ENCODE measurements around the gene SEMA5B.

SEMA5B gene

DNA sequence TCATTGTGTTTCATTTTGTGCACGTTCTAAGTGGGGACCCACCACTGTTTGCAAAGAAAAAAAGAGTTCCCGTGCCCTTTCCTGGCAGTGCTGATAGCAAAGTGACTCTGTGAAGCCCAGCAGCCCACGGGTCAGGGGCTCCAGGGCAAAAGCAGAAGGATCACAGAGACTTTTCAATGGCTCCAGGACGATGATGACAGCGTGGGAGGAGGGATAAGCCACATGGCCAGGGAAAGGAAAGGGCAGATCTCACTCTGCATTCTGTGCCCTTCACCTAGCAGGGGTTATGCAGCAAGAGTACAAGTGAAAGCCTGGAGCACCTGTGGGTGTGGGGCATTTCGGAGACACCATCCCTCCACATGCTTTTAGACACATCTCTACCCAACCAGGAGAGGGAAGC, 35.4 kb downstream of the SEMA5B start:
- DNase-seq, result no peak

DNA sequence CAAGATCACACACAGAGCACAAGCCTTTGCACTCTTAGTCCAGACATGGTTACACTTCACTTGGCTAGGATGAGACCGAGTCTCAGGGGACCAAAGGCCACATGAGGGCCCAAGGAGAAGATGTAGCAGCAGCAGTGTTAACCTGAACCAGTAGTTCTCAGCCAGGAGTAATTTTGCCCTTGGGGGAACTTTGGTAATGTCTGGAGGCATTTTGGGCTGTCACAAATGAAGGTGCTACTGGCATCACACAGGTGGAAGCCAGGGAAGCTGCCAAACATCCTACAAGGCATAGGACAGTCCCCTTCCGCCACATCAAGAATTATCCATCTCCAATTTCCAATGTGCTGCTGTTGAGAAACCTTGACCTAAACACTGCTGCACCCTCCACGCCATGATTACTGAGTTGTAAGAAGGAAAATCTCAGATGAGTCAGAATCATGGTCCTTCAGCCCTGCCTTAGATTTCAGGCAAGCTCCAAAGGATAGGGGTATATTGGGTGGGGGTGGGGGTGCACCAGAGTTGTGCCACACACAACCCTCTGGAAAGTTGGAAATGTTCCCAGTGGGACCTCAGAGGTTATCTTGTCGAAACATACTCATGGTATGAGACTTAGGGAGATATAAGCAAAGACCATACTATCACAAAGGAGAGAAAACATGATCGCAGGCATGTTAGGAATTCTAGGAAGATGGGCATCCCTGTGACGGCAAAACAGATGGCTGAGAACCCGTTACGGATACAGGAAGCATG, 36.2 kb downstream of the SEMA5B start:
- DNase-seq, result no peak

DNA sequence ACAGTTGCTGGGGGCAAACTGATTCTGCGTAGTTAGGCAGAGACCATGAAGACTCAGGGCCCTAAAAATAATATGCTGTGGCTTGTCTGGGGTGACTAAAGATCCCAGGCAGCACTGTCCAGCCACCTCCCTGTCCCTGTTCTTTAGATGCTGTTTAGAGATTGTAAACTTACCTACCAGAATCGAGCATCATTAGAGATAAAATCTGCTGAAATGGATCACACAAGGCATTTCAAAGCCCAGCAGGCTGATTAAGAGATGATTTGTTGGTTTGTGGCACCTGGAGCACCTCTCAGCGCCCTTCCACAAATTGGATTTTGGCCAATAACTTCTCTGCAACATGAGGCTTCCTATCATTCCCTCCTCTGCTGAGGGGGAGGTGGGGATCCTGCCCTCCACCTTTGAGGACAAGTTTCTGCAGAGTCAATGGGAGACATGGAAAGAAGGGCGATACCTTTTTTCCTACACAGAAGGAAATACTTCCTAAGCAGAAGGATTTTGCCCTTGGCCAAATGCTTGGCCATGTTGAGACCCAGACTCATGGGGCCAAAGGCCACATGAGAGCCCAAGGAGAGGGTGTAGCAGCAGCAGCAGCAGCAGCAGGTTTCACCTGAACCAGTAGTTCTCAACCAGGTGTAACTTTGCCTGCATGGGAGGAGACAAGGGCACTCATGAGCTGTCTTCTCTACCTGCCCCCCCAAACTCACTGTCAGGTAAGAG, 37.5 kb downstream of the SEMA5B start:
- no peak for DNase-seq

DNA sequence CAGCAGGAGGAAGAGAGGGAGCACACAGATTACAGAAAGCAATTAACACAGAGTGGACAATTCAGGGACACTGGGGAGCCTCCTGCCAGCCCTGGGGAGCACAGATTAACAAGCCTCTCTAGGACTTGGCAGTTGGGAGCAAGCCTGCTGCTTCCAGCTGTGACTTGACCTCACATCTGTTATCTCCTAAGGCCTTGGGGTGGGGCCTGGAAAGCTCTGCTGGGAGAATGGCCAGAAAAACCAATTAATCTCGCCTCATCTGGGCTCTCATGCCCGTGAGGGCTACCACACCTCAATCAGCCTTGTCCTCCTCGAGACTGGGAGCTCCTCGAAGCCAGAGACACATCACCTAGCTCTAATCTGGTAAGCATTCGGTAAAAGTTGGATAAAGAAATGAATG, 39.1 kb downstream of the SEMA5B start:
- DNase-seq, result no peak

DNA sequence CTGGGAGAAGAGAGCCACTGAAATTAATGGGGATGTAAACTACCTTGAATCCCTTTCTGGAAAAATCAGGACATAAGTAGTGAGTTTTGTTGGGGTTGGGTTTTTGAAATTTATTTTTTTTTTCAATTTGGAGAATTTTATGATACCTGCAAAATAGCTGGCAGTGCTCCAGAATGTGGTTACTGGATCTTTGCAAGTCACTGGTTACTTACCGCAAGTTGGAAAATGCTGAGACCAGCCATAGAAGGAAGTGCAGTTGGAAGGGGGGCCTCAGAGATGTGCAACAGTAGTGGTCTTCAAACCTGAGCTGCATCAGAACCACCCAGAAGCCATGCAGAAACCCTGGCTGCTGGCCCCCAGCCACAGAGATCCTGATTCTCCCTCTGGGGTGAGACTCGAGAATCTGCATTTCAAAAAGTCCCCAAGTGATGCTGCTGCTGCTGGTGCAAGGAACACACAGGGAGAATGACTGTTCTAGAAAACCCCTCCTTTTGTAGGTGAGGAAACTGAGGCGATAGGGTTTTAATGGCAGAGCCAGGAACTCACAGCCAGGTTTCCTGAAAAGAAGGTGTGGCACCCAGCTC, 39.7 kb downstream of the SEMA5B start:
- DNase-seq, result no peak

DNA sequence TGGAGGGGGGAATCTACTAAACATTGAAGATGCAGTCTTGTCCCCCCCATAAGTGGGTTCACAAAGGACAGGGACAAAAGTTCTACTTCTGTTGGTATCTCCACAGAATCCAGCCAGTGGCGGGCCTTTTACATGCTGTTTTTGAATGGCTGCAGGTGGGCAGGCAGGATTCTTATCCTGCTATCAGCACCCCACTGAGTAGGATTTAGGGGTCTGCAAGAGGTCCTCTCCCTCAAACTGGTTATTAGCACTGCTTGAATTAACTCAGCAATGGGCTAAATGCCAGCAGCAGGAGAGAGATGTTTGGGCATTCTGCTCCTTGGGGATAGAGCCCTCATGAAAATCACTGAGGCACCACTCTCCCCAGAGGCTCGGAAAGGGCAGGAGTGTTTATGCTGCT, 40.3 kb downstream of the SEMA5B start:
- DNase-seq, result no peak

DNA sequence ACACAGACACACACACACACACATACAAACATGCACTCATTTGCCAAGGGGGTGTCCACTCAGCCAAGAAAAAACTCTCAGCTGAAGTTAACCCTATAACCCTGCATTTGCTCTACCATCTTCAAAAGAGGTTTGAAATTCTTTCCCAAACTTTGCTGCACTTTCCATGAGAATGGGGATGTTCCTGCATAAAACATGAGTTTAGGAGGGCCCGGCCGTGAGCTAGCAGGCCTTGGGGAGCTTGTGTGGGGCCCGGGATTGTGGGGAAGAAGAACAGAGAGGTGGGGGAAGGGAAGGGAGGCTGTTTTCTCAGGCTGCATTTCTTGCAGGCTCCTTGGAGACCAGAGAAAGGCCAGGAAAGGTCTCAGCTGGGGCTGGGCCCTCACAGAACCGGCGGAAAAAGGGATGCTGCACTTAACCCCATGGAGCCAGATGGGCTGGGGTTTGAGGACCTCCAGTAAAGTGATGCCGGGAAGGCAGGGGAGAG, 40.8 kb downstream of the SEMA5B start:
- no peak for DNase-seq

DNA sequence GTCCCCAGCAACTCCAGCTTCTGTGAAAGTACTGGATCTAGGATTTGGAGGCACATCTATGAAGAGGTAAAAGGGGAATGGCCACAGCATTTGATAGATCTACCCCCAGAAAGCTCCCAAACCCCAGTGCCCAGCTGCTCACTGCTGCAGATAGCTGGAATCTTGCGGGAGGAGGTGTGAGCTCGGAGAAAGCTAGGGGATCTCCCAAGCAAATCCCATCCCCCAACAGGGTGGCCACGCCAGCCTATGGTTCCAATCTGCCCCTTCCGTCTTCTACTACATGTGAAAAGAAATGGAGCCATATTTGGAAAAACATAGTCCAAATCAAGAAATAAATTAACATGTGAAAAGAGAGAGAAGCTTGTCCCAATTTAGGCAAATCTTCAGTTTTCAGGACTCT, 42.0 kb downstream of the SEMA5B start:
- DNase-seq, result no peak

DNA sequence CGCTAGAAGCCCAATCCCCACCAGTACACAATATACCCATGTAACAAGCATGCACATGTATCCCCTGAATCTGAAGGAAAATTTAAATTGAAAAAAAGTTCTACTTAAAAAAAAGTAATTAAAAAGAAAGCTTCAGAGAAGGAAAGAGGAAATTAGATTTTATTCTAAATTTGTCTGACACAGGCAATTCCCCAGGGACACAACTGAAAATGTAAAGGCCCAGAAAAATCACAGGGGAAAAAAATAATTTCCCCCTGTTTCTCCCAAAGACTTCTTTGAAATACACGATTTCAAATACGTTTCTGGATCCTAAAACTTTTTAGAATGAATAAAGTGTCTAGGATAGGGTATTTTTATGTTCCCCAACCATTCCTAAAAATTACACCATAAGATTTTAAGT, 42.9 kb downstream of the SEMA5B start:
- DNase-seq, result no peak

DNA sequence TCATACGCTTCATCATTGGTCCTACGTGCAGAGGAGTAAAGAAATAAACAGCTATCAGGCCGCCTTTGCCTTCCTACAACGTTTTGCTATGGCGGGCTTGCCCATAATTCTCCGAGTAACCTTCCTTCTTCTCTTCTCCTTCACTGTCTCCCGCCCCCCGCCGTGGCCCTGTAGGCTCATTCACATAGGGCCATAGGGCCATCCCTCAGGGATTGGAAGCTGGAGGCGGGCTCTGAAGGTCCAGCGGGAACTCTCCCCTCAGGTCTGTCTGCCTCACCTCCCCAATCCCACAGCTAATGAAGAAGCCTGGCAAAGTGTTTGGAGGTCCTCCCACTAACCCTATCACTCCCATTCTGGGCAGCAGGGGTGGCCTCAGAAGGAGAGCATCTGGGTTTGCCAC, 43.6 kb downstream of the SEMA5B start:
- DNase-seq, result no peak

DNA sequence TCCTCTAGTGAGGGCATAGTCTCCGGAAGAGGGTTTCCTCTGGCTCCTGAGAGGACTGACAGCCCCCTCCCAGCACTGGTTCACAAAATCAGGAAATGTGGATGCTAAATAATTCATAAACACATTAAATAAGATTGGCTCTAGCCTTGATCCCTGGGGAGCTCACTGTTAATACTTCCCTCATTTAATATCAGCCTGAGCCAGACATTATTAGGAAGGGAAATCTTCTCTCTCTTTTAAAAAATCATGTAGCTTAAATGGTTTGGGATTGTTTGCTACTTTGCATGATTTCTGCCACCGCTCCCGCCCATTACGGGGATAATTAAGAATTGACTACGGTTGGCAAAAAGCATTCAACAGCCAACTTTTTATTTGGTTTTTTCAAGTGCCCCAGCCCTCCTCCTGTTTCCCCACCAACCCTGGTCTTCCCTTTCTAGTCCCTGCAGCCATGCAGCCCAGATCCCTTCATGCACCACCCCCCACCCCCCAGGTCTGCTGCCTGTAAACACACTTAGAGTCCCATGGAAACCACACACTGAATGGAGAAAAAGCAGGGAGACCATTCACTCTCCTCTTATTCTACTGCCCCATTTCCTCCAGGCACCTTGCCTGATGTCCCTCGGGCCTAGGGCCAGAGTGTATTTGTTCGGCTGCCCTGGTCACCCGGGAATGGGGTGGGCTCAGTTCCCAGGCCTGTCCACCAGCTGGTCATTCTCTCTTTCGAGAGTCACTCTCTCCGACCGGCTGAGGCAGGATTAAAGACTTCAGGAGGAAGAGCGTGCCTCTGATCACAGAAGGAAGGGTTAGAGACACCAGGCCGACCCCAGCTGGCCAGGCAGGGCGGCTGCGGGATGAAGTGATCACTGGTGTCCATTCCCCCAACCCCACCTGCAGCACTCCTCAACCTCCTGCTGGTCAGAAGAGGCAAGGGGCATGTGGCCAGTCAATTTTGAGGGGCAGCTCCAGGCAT, 45.1 kb downstream of the SEMA5B start:
- DNase-seq, result no peak

DNA sequence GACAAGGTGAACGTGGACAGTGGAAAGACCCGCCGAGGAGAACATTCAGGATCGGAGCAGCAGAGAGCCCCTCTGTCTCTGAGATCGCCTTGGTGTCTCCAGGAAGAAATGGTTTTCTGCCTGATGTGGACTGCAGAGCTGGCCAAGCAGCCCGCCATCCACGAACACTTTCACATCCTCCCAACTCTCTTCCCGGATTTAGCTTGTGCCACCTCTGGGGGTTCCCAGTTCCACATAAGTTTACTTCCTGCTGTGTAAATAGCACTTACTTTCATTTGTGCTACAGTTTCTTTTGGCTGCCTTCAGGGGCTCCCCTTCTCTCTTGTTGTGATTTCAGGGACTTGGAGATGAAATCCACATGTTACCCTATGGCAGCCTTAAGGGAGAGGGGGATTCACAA, 48.4 kb downstream of the SEMA5B start:
- no peak for DNase-seq

DNA sequence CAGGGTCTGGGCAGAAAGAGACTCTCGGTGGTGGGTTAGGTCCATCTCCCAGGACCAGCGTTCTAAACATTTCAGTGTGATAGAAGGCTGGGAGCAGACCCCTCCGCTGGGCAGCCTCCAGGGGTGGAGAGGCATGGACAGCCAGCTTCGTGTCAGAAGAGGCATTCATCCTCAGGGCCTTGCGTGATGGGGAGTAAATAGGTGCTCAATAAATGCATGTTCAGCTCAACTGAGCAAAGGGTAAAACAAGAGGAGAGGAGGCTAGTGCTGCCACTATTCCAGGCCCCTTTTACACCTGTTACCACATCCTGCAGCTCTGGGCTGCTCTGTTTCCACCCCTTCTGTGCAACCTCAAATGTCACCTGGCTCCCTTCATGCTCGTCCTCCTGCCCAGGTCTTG, 49.0 kb downstream of the SEMA5B start:
- no peak for DNase-seq

DNA sequence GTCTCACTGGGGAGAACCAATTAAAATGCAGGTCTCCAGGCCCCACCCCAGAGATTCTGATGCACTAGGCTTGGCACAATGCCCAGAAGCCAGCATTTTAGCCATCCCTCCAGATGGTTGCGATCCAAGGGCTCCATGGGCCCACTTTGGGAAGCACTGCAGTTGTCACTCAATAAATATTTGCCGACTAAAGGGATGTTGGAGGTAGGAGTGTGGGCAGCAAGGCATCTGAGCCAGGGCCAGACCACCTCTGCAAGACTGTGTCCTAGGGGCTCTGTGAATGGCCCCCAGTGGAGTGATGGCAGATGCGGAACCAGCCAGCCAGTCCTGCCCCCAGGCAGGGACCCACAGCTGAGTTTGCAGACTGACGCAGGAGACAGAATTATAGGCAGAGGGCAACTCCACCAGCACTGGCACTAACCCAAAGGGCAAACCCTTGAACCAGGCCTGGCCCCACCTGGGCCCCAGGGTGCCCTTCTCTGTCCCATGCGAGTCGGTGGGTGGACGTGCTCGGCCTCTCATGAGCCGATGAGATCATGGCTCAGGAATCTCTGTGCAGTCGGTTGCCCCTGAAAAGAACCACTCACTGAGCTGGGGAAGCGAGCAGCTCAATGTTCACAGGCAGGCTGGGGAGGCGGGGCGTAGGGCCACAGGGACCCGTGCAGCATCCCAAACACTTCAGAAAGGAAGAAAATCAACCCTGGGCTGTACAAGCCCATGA, 49.7 kb downstream of the SEMA5B start:
- no peak for DNase-seq

DNA sequence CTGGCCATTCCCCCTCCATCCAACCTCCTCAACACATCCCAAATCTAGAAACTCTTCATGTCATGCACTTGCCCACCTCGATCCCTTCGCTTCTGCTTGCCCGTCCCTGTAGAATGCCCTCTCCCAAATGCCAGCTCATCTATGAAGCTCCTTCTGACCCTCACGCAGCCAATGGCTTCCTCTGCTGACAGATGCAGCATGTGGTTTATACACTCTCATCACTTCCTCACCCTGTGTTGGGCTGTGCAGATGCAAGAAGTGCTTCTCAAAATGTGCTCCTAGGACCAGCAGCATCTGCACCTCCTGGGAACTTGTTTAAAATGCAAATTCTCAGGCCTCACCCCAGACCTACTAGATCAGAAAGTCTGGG, 51.7 kb downstream of the SEMA5B start:
- DNase-seq, result no peak

DNA sequence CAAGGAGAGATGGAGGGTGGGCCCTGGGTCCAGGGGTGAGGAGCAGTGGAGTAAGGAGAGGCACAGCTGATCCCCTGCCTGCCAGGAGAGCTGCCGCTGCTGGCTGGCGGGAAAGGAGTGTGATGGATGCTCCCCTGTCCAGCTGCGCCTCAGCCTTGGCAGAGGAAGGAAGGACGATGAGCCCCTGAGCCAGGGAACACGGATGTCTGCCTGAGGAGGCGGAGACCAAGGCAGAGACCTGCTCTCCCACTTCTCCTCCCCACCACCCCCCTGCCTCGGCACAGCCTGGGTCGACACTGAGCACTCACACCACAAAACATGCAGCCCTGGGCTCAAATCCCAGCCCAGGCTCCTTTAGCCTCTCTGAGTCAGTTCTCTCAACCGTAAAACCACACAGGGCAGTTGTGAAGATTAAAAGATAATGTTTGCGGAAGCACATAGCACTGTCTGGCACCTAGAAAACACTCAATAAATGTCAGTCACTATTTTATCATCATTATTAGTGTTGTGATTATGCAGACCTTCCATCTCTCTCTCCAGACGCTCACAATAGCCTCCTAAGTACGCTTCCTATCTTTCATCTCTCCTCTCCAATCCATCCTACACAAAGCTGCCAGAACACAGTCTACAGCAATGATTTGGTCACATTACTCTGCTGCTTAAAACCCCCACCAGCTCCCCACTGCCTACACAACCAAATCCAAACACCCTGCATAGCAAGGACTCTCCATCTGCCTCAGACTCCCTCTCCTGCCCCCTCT, 52.2 kb downstream of the SEMA5B start:
- no peak for DNase-seq

DNA sequence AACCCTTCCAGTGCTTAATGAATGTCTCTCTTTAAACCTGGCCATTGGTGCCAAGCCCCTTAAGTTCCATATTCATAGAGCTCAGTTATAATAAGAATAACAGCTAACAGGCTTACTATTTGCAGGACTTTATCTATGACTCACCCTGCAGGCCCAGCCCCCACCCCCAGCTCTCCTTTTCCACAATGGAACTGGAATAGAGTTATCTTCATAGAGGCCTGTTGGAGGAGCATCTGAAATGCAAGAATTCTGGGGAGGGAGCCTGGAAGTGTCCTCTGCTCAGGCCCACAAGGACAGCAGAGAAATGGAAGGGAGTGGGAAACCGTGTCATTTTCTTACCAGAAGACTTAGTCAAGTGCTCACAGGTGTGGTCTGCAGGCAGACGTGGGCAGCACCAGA, 52.8 kb downstream of the SEMA5B start:
- DNase-seq, result no peak

DNA sequence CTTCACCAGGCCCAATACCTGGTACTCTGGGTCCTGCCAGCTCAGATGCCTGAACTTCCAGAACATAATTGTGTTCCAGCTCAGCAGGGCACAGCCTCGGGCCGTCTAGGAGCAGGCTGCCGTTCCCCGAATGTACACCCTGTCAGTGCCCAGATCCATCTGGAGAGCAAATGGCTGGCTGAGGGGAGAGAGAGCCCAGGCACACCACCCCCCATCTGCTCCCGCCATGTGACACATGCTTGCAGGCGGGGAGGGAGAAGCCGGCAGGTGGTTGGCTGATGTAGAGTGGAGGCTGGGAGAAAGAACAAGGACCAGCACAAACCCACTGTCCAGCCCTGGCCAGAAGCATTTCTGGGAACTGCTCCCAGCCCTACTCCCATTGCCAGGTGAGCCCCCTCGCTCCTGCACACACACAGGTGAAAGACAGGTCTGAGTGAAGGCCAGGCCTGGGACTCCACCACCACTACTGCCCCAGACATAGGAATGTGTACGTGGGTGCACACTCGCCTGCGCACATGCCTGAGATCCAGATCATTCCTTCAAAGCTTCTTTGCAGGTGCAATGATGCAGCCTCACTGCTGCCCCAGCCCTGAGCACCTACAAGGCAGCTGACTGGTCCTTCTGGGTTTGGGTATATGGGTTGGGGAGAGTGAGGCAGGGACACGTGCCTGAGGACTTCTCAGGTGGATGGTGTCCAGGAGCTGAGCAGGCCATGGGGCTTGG, 53.5 kb downstream of the SEMA5B start:
- DNase-seq, result no peak

DNA sequence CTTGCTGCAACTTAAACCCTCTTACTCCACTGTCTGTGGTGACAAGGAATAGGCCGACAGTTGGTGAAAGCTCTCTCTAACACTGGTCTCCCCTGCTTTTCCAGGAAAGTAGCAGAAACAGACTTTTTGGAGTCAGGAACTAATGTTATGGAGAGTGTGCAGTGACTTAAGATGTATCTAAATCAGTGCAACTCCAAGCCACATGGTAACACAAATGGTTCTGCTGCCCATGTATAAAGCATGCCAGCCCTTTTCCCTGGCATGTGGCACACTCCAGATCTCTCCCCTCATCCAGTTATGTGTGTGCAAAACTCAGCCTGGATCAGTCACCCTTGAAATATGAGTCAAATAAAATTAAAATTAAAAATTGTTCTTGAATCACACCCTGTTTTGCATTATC, 55.4 kb downstream of the SEMA5B start:
- DNase-seq, result no peak

DNA sequence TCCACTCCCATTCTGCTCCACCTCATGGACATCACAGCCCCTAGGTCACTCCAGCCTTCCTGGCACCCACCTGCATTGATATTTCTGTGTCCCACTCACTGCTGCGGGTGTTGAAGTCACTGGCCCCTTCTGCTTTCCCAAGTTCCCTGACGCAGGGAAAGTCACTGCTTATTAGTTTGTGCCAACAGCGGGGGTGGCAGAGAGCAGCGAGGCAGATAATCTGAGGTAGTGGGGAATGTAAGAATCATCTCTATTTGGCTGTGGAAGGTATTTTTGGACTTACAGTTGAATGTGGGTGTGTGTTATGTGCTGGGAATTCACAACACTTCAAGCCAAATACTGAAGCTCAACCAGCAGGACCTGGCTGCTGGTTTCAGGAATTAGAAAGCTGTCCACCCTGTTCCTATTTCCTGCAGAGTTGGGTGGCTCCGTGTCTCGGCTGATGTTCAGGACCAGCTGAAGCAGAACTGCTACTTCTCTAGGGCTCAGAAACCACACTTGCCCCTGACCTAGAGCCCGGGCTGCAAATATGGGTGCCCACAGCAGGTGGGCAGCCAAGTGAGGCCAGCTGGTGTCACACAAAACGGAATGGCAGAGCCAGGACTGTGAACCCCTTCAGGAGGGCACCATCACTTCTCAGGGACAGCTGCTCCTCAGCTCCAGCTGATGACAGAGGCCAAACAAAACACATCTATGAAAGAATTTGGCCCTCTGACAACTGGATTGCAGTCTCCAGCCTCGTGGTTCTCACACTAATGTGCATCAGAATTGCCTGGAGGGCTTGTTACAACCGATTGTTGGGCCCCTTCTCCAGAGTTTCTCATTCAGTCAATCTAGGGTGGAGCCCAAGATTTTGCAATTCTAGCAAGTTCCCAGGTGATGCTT, 57.7 kb downstream of the SEMA5B start:
- DNase-seq, result no peak

Measured in stimulated activated CD4-positive, alpha-beta T cell treated with anti-CD3 and anti-CD28 coated beads, Interleukin-12 subunit alpha, Interleukin-12 subunit beta, amount 100 ng/mL, for 4 hours (primary cell).